CD4-positive, alpha-beta T cell (primary cell): ENCODE measurements around the gene FMN1. TPM values are rescaled to one million over a fixed set of nuclear protein-coding genes. Genes with fewer than 3 reads are reported as not detected.

ENCODE experiments used
- ATAC-seq: fragments of 200-7000 bp; cut with Tn5 transposase; one replicate; pipeline ENCODE4 v1.10.0; 2022; ENCODE audit warnings: mild to moderate bottlenecking; ENCODE audit not compliant: poor library complexity
- CTCF ChIA-PET: fragments of 350-600 bp; sonication (Branson Sonifier 250); formaldehyde crosslinking; loops from one replicate; lab custom pipeline; 2021; ENCODE audit warnings: antibody characterized with exemption, inconsistent platforms; lab: Charles Lee
- POLR2A ChIA-PET: fragments of 350-600 bp; sonication (Branson Sonifier 250); formaldehyde crosslinking; loops from one replicate; lab custom pipeline; 2021; ENCODE audit warnings: antibody characterized with exemption, inconsistent platforms; lab: Charles Lee
- DNase-seq, 14 experiments: peaks; one replicate each; pipeline ENCODE4 v3.0.0-alpha.2; 2013 to 2020; ENCODE audit warnings: mixed read lengths in 2 of 14
- H3K27ac ChIP-seq, 2 donors: one replicate each; pipeline versions ENCODE4 v1.5.1 to v1.7.0; 2013; ENCODE audit warnings: low read length in 2 of 2, low read depth in 1 of 2, mild to moderate bottlenecking in 1 of 2
- H3K27me3 ChIP-seq, 2 experiments: 1 replicate in 1 of 2; 2 replicates in 1 of 2; pipeline versions ENCODE4 v1.6.1 to v1.7.0; 2013; ENCODE audit warnings: low read length in 2 of 2, control low read depth in 1 of 2, mild to moderate bottlenecking in 1 of 2, moderate library complexity in 1 of 2; ENCODE audit not compliant: insufficient read depth in 2 of 2, control insufficient read depth in 1 of 2
- H3K36me3 ChIP-seq: one replicate; pipeline ENCODE4 v1.6.1; 2013; ENCODE audit warnings: low read length, control low read depth; ENCODE audit not compliant: insufficient read depth
- H3K4me1 ChIP-seq: one replicate; pipeline ENCODE4 v1.6.1; 2013; ENCODE audit warnings: low read length, control low read depth; ENCODE audit not compliant: insufficient read depth
- H3K4me3 ChIP-seq: one replicate; pipeline ENCODE4 v1.5.1; 2013; ENCODE audit warnings: mild to moderate bottlenecking, low read length, moderate library complexity
- H3K9me3 ChIP-seq, 2 experiments: 1 replicate in 1 of 2; 2 replicates in 1 of 2; pipeline versions ENCODE4 v1.6.1 to v1.7.0; 2013; ENCODE audit warnings: low read length in 2 of 2, mild to moderate bottlenecking in 2 of 2, control low read depth in 1 of 2, moderate library complexity in 1 of 2; ENCODE audit not compliant: control insufficient read depth in 1 of 2, insufficient read depth in 1 of 2
- H3K27ac Mint-ChIP-seq: one replicate; pipeline ENCODE4 v1.8.0; 2020; ENCODE audit warnings: mixed read lengths
- H3K27me3 Mint-ChIP-seq: one replicate; pipeline ENCODE4 v1.8.0; 2021; ENCODE audit warnings: mixed read lengths
- H3K36me3 Mint-ChIP-seq: one replicate; pipeline ENCODE4 v1.8.0; 2021; ENCODE audit warnings: low read depth, mixed read lengths
- H3K4me1 Mint-ChIP-seq: one replicate; pipeline ENCODE4 v1.8.0; 2021; ENCODE audit warnings: low read depth, mixed read lengths
- H3K4me3 Mint-ChIP-seq: one replicate; pipeline ENCODE4 v1.8.0; 2020; ENCODE audit warnings: mild to moderate bottlenecking, mixed read lengths
- H3K9me3 Mint-ChIP-seq: one replicate; pipeline ENCODE4 v1.8.0; 2020; ENCODE audit warnings: mixed read lengths
- intact Hi-C, 2 experiments: fragments of 100-400 bp; cut with DNase I in 1 of 2; cut with micrococcal nuclease in 1 of 2; formaldehyde crosslinking; loops; one replicate each; pipeline versions ENCODE4 v1.15.1 to v1.9.0; 2023 to 2025; cut with DNase I, micrococcal nuclease
- total RNA-seq, 174 experiments: library from RNA in 2 of 174; stranded (reverse) in 2 of 174; gene quantifications; one replicate each; pipeline ENCODE4 v1.2.3 and lab custom pipeline; 2021 to 2026
- TF ChIP-seq, protein P1 (sequence below): fragments of 200-600 bp; IDR thresholded peaks from one replicate; pipeline ENCODE4 v1.8.0; 2022; ENCODE audit warnings: antibody characterized with exemption, mild to moderate bottlenecking

The FMN1 gene
- total RNA-seq, 2 experiments from 2014 or later, result 0.39 to 0.55 TPM

GRCh38 chr15:32837935-32838334, 356.6 kb downstream of the FMN1 start:
- CTCF ChIA-PET, result no interaction called here
- ATAC-seq, result no peak
- Histone ChIP-seq H3K36me3 (no peaks in the 10 kb centered on the region), H3K27ac (no peak overlapping the region), H3K4me3 (no peak overlapping the region), H3K4me1 (no peaks in the 10 kb centered on the region), H3K9me3 (no peaks in the 10 kb centered on the region), H3K27me3 (no peaks in the 10 kb centered on the region)
- POLR2A ChIA-PET, result no interaction called here
- Mint-ChIP-seq H3K36me3 (no peaks in the 10 kb centered on the region), H3K27me3 (peaks cover 8% of the 10 kb centered on the region), H3K27ac (no peak overlapping the region), H3K4me3 (no peak overlapping the region), H3K4me1 (no peaks in the 10 kb centered on the region), H3K9me3 (no peaks in the 10 kb centered on the region)
- TF ChIP-seq, protein P1, sequence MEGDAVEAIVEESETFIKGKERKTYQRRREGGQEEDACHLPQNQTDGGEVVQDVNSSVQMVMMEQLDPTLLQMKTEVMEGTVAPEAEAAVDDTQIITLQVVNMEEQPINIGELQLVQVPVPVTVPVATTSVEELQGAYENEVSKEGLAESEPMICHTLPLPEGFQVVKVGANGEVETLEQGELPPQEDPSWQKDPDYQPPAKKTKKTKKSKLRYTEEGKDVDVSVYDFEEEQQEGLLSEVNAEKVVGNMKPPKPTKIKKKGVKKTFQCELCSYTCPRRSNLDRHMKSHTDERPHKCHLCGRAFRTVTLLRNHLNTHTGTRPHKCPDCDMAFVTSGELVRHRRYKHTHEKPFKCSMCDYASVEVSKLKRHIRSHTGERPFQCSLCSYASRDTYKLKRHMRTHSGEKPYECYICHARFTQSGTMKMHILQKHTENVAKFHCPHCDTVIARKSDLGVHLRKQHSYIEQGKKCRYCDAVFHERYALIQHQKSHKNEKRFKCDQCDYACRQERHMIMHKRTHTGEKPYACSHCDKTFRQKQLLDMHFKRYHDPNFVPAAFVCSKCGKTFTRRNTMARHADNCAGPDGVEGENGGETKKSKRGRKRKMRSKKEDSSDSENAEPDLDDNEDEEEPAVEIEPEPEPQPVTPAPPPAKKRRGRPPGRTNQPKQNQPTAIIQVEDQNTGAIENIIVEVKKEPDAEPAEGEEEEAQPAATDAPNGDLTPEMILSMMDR, result no peak
- no peak for DNase-seq
- intact Hi-C loops, result no loop called here

- Histone ChIP-seq H3K27ac (no peak overlapping the region), H3K4me1 (no peaks in the 10 kb centered on the region), H3K4me3 (no peak overlapping the region), H3K36me3 (no peaks in the 10 kb centered on the region), H3K9me3 (no peaks in the 10 kb centered on the region), H3K27me3 (no peaks in the 10 kb centered on the region)
- TF ChIP-seq, protein P1, result no peak
- no peaks in the 10 kb centered on the region for H3K36me3 Mint-ChIP-seq
- H3K27ac Mint-ChIP-seq, result no peak overlapping the region
- H3K9me3 Mint-ChIP-seq, result no peaks in the 10 kb centered on the region
- ChIA-PET CTCF (no interaction called here), POLR2A (no interaction called here)
- DNase-seq, result no peak
- no peaks in the 10 kb centered on the region for H3K4me1 Mint-ChIP-seq
- ATAC-seq, result no peak
- peaks cover 9% of the 10 kb centered on the region for H3K27me3 Mint-ChIP-seq
- no peak overlapping the region for H3K4me3 Mint-ChIP-seq
- intact Hi-C loops, result no loop called here
These were observed 360.4 kb downstream of the FMN1 start for GRCh38 chr15:32834156-32834555.

- Mint-ChIP-seq H3K4me3 (no peak overlapping the region), H3K4me1 (no peaks in the 10 kb centered on the region), H3K36me3 (no peaks in the 10 kb centered on the region), H3K27ac (no peak overlapping the region), H3K27me3 (peaks cover 9% of the 10 kb centered on the region), H3K9me3 (no peaks in the 10 kb centered on the region)
- H3K9me3 ChIP-seq, result no peaks in the 10 kb centered on the region
- H3K27ac ChIP-seq, result no peak overlapping the region
- POLR2A ChIA-PET, result no interaction called here
- no peaks in the 10 kb centered on the region for H3K27me3 ChIP-seq
- intact Hi-C loops, result no loop called here
- H3K4me3 ChIP-seq, result no peak overlapping the region
- H3K4me1 ChIP-seq, result no peaks in the 10 kb centered on the region
- TF ChIP-seq, protein P1, result no peak
- CTCF ChIA-PET, result no interaction called here
- no peak for ATAC-seq
- no peaks in the 10 kb centered on the region for H3K36me3 ChIP-seq
- DNase-seq, result no peak
These were observed 361.1 kb downstream of the FMN1 start for GRCh38 chr15:32833379-32833821.
